ENCODE measurements around the gene ZNF177. TPM values are rescaled to one million over a fixed set of nuclear protein-coding genes. Genes with fewer than 3 reads are reported as not detected.
"Not testable (repeated sequence)": the region's sequence is repeated elsewhere in the genome, so short reads cannot be mapped to it uniquely, and the experiment has no call there.

ZNF177 gene
- total RNA-seq (ENCODE audit: low replicate concordance) = 4.1 and 10.6 TPM in 2 replicates
- long read RNA-seq = 0 reads

- Mint-ChIP-seq H3K9me3 (peaks cover 33% of the 10 kb centered on the region), H3K4me1 (ENCODE audit: unreplicated experiment) (no peaks in the 10 kb centered on the region), H3K4me3 (no peak within 1 kb of the TSS), H3K27me3 (no peaks in the 10 kb centered on the region), H3K36me3 (peaks cover 44% of the 10 kb centered on the region), H3K27ac (no peak within 1 kb of the TSS)
- DNase-seq (ENCODE audit: extremely low spot score, unreplicated experiment) = no peak
- TF ChIP-seq CTCF (conservative IDR thresholded peaks at IDR 0.05) = no peak
These were observed at the start of gene ZNF177 for GRCh38 chr19:9362905-9363304. Gene ZNF177 (plus strand): TSS chr19:9363013. CDS start chr19:9378312, 15,299 bp downstream.

- H3K27ac Mint-ChIP-seq = no peak overlapping the region
- peaks cover under 1% of the 10 kb centered on the region for H3K4me1 Mint-ChIP-seq (ENCODE audit: unreplicated experiment)
- H3K27me3 Mint-ChIP-seq = peaks cover 9% of the 10 kb centered on the region
- no peak for DNase-seq (ENCODE audit: extremely low spot score, unreplicated experiment)
- H3K4me3 Mint-ChIP-seq = no peak overlapping the region
- H3K36me3 Mint-ChIP-seq = peaks cover 5% of the 10 kb centered on the region
- H3K9me3 Mint-ChIP-seq = peaks cover 14% of the 10 kb centered on the region
- TF ChIP-seq CTCF (conservative IDR thresholded peaks at IDR 0.05) = no peak
These were observed 49.1 kb upstream of the ZNF177 start for GRCh38 chr19:9313756-9314155.

GRCh38 chr19:9321338-9321737 is 41.5 kb upstream of the ZNF177 start:
- Mint-ChIP-seq H3K27me3 (no peaks in the 10 kb centered on the region), H3K9me3 (peaks cover 7% of the 10 kb centered on the region), H3K4me3 (no peak overlapping the region), H3K27ac (no peak overlapping the region), H3K36me3 (peaks cover 19% of the 10 kb centered on the region), H3K4me1 (ENCODE audit: unreplicated experiment) (no peaks in the 10 kb centered on the region)
- no peak for TF ChIP-seq CTCF (conservative IDR thresholded peaks at IDR 0.05)
- no peak for DNase-seq (ENCODE audit: extremely low spot score, unreplicated experiment)

GRCh38 chr19:9321756-9322155 is 41.1 kb upstream of the ZNF177 start:
- H3K4me1 Mint-ChIP-seq (ENCODE audit: unreplicated experiment); DNase-seq (ENCODE audit: extremely low spot score, unreplicated experiment); H3K4me3 Mint-ChIP-seq; H3K27ac Mint-ChIP-seq; H3K9me3 Mint-ChIP-seq; H3K27me3 Mint-ChIP-seq: not testable (repeated sequence)
- H3K36me3 Mint-ChIP-seq = peaks cover 20% of the 10 kb centered on the region

GRCh38 chr19:9322201-9322600 is 40.6 kb upstream of the ZNF177 start:
- not testable (repeated sequence) for H3K9me3 Mint-ChIP-seq; H3K27ac Mint-ChIP-seq; DNase-seq (ENCODE audit: extremely low spot score, unreplicated experiment); H3K4me1 Mint-ChIP-seq (ENCODE audit: unreplicated experiment); H3K27me3 Mint-ChIP-seq
- Mint-ChIP-seq H3K4me3 (peak overlapping the region; percentile 55), H3K36me3 (peaks cover 21% of the 10 kb centered on the region)

- no peaks in the 10 kb centered on the region for H3K27me3 Mint-ChIP-seq
- DNase-seq (ENCODE audit: extremely low spot score, unreplicated experiment) = no peak
These were observed 39.3 kb upstream of the ZNF177 start for GRCh38 chr19:9323557-9323918.

More at GRCh38 chr19:9323557-9323918, 39.3 kb upstream of the ZNF177 start:
- H3K4me3 Mint-ChIP-seq = peak overlapping the region; percentile 93
- H3K4me1 Mint-ChIP-seq (ENCODE audit: unreplicated experiment) = no peaks in the 10 kb centered on the region
- TF ChIP-seq CTCF (conservative IDR thresholded peaks at IDR 0.05) = no peak
- peaks cover 12% of the 10 kb centered on the region for H3K9me3 Mint-ChIP-seq
- peaks cover 32% of the 10 kb centered on the region for H3K36me3 Mint-ChIP-seq
- H3K27ac Mint-ChIP-seq = peak overlapping the region; percentile 92

Measured in type B pancreatic cell (in vitro differentiated cells).